NT2/D1 (cell line): ENCODE measurements around the gene MDK.

Experiments
- YY1 ChIP-seq: IDR thresholded peaks from 2 replicates; pipeline ENCODE4 v1.6.1; 2011; ENCODE audit not compliant: insufficient read length, insufficient read depth
- ZNF274 ChIP-seq: IDR thresholded peaks from 2 replicates; pipeline ENCODE4 v1.6.1; 2011; ENCODE audit warnings: mild to moderate bottlenecking, low read depth, low read length

- no peak for TF ChIP-seq ZNF274
- no peak for TF ChIP-seq YY1
Observed at GRCh38 chr11:46364056-46364455, 17.4 kb upstream of the MDK start.
